Astrocyte (in vitro differentiated cells and primary cell): ENCODE measurements around the gene SLC12A2.

ENCODE experiments used
- CTCF ChIP-seq: IDR thresholded peaks from 2 replicates; pipeline ENCODE4 v1.5.1; 2011; ENCODE audit warnings: low read depth, mild to moderate bottlenecking, inconsistent platforms, low read length, moderate library complexity; ENCODE audit not compliant: insufficient read depth
- EZH2 ChIP-seq: IDR thresholded peaks from 2 replicates; pipeline ENCODE4 v1.6.1; 2012; ENCODE audit warnings: mild to moderate bottlenecking, low read length, inconsistent platforms; ENCODE audit not compliant: insufficient read depth

GRCh38 chr5:128237000-128237399, 153.4 kb downstream of the SLC12A2 start:
- no peak for TF ChIP-seq CTCF
- TF ChIP-seq EZH2 = no peak
